Stimulated activated CD8-positive, alpha-beta memory T cell treated with anti-CD3 and anti-CD28 coated beads, Interleukin-4, amount 100 ng/mL, for 48 hours (primary cell): Measurements from ENCODE around the gene FHIT.

Experiments used
- DNase-seq: peaks from one replicate; pipeline ENCODE4 v3.0.0-alpha.2; 2020

Gene FHIT

GRCh38 chr3:60531759-60532158, 719.5 kb downstream of the FHIT start:
- no peak for DNase-seq

GRCh38 chr3:60528651-60529050, 722.6 kb downstream of the FHIT start:
- DNase-seq, result no peak

GRCh38 chr3:60523536-60523935, 727.7 kb downstream of the FHIT start:
- DNase-seq, result no peak

GRCh38 chr3:60517134-60517533, 734.1 kb downstream of the FHIT start:
- no peak for DNase-seq

GRCh38 chr3:60514866-60515265, 736.4 kb downstream of the FHIT start:
- DNase-seq, result no peak

- DNase-seq, result no peak
Measured at GRCh38 chr3:60514085-60514649, 737.1 kb downstream of the FHIT start.

- DNase-seq, result no peak
Measured at GRCh38 chr3:60513241-60513640, 738.0 kb downstream of the FHIT start.

GRCh38 chr3:60512506-60512905, 738.7 kb downstream of the FHIT start:
- no peak for DNase-seq

- no peak for DNase-seq
Measured at GRCh38 chr3:60509471-60509870, 741.8 kb downstream of the FHIT start.

- DNase-seq, result no peak
Measured at GRCh38 chr3:60504827-60505457, 746.3 kb downstream of the FHIT start.

GRCh38 chr3:60501314-60501713, 749.9 kb downstream of the FHIT start:
- DNase-seq, result no peak

GRCh38 chr3:60497902-60498301, 753.4 kb downstream of the FHIT start:
- no peak for DNase-seq

GRCh38 chr3:60490992-60491391, 760.3 kb downstream of the FHIT start:
- DNase-seq, result no peak

- DNase-seq, result no peak
Measured at GRCh38 chr3:60475096-60475495, 776.2 kb downstream of the FHIT start.

- DNase-seq, result no peak
Measured at GRCh38 chr3:60469481-60469880, 781.8 kb downstream of the FHIT start.

GRCh38 chr3:60463685-60464084, 787.6 kb downstream of the FHIT start:
- DNase-seq, result no peak

GRCh38 chr3:60461267-60461666, 790.0 kb downstream of the FHIT start:
- DNase-seq, result no peak

- DNase-seq, result no peak
Measured at GRCh38 chr3:60456180-60456579, 795.1 kb downstream of the FHIT start.

- no peak for DNase-seq
Measured at GRCh38 chr3:60453326-60453725, 797.9 kb downstream of the FHIT start.

GRCh38 chr3:60448696-60449095, 802.6 kb downstream of the FHIT start:
- DNase-seq, result no peak

- DNase-seq, result no peak
Measured at GRCh38 chr3:60445446-60445845, 805.8 kb downstream of the FHIT start.

GRCh38 chr3:60444898-60445437, 806.3 kb downstream of the FHIT start:
- DNase-seq, result no peak

GRCh38 chr3:60440869-60441268, 810.4 kb downstream of the FHIT start:
- DNase-seq, result no peak

GRCh38 chr3:60435941-60436650, 815.2 kb downstream of the FHIT start:
- no peak for DNase-seq
